ENCODE measurements around the gene NANP.

NANP gene

GRCh38 chr20:25570148-25570530, 53.7 kb downstream of the NANP start:
- Histone ChIP-seq H3K9me3 (ENCODE audit: insufficient read depth, low read depth, low read length) (no peaks in the 10 kb centered on the region), H3K27ac (ENCODE audit: low read depth, low read length) (no peak overlapping the region), H3K9ac (ENCODE audit: low read depth, low read length) (no peak overlapping the region), H3K4me1 (ENCODE audit: insufficient read depth, low read length) (0 out of 2 replicates have a peak, but pooled peaks cover 7% of the 10 kb centered on the region), H3K4me3 (ENCODE audit: low read length) (no peak overlapping the region), H3K36me3 (ENCODE audit: insufficient read depth, low read length) (0 out of 2 replicates have a peak, but pooled peaks cover 3% of the 10 kb centered on the region), H3K27me3 (ENCODE audit: insufficient read depth, low read length) (no peaks in the 10 kb centered on the region)
- 96% methylated on average over 7 of the region's 7 CpGs for WGBS

GRCh38 chr20:25567286-25567685, 56.5 kb downstream of the NANP start:
- H3K36me3 ChIP-seq (ENCODE audit: insufficient read depth, low read length), result peaks cover 5% of the 10 kb centered on the region; the same call in 1 of the 2 replicates
- 92% methylated on average over 2 of the region's 2 CpGs for WGBS
- peaks cover 10% of the 10 kb centered on the region for H3K9me3 ChIP-seq (ENCODE audit: insufficient read depth, low read depth, low read length)

GRCh38 chr20:25566821-25567220, 57.0 kb downstream of the NANP start:
- 83% methylated on average over 2 of the region's 2 CpGs for WGBS

More at GRCh38 chr20:25567286-25567685, 56.5 kb downstream of the NANP start:
- Histone ChIP-seq H3K27me3 (ENCODE audit: insufficient read depth, low read length) (no peaks in the 10 kb centered on the region), H3K27ac (ENCODE audit: low read depth, low read length) (no peak overlapping the region), H3K9ac (ENCODE audit: low read depth, low read length) (no peak overlapping the region), H3K4me3 (ENCODE audit: low read length) (no peak overlapping the region), H3K4me1 (ENCODE audit: insufficient read depth, low read length) (0 out of 2 replicates have a peak, but pooled peaks cover 4% of the 10 kb centered on the region)

GRCh38 chr20:25565578-25566157, 58.1 kb downstream of the NANP start:
- H3K9me3 ChIP-seq (ENCODE audit: insufficient read depth, low read depth, low read length), result peaks cover 10% of the 10 kb centered on the region
- 0 out of 2 replicates have a peak, but pooled peaks cover 4% of the 10 kb centered on the region for H3K4me1 ChIP-seq (ENCODE audit: insufficient read depth, low read length)
- 85% methylated on average over 6 of the region's 6 CpGs for WGBS
- no peak overlapping the region for H3K4me3 ChIP-seq (ENCODE audit: low read length)
- H3K27ac ChIP-seq (ENCODE audit: low read depth, low read length), result no peak overlapping the region
- H3K36me3 ChIP-seq (ENCODE audit: insufficient read depth, low read length), result peaks cover 2% of the 10 kb centered on the region; the same call in 1 of the 2 replicates
- no peak overlapping the region for H3K9ac ChIP-seq (ENCODE audit: low read depth, low read length)
- no peaks in the 10 kb centered on the region for H3K27me3 ChIP-seq (ENCODE audit: insufficient read depth, low read length)

More at GRCh38 chr20:25566821-25567220, 57.0 kb downstream of the NANP start:
- no peak overlapping the region for H3K9ac ChIP-seq (ENCODE audit: low read depth, low read length)
- no peak overlapping the region for H3K27ac ChIP-seq (ENCODE audit: low read depth, low read length)
- H3K9me3 ChIP-seq (ENCODE audit: insufficient read depth, low read depth, low read length), result peaks cover 10% of the 10 kb centered on the region
- H3K4me1 ChIP-seq (ENCODE audit: insufficient read depth, low read length), result 0 out of 2 replicates have a peak, but pooled peaks cover 4% of the 10 kb centered on the region
- peaks cover 5% of the 10 kb centered on the region; the same call in 1 of the 2 replicates for H3K36me3 ChIP-seq (ENCODE audit: insufficient read depth, low read length)
- H3K4me3 ChIP-seq (ENCODE audit: low read length), result no peak overlapping the region
- H3K27me3 ChIP-seq (ENCODE audit: insufficient read depth, low read length), result no peaks in the 10 kb centered on the region

GRCh38 chr20:25563876-25564275, 59.9 kb downstream of the NANP start:
- H3K27ac ChIP-seq (ENCODE audit: low read depth, low read length), result no peak overlapping the region
- H3K9ac ChIP-seq (ENCODE audit: low read depth, low read length), result no peak overlapping the region
- no peaks in the 10 kb centered on the region for H3K27me3 ChIP-seq (ENCODE audit: insufficient read depth, low read length)
- peaks cover 6% of the 10 kb centered on the region; the same call in 1 of the 2 replicates for H3K36me3 ChIP-seq (ENCODE audit: insufficient read depth, low read length)
- peaks cover 10% of the 10 kb centered on the region for H3K9me3 ChIP-seq (ENCODE audit: insufficient read depth, low read depth, low read length)
- no peak overlapping the region for H3K4me3 ChIP-seq (ENCODE audit: low read length)
- 96% methylated on average over 6 of the region's 6 CpGs for WGBS
- 0 out of 2 replicates have a peak, but pooled peaks cover 4% of the 10 kb centered on the region for H3K4me1 ChIP-seq (ENCODE audit: insufficient read depth, low read length)

GRCh38 chr20:25563362-25563761, 60.5 kb downstream of the NANP start:
- no peak overlapping the region for H3K4me3 ChIP-seq (ENCODE audit: low read length)
- no peak overlapping the region for H3K27ac ChIP-seq (ENCODE audit: low read depth, low read length)
- no peak overlapping the region for H3K9ac ChIP-seq (ENCODE audit: low read depth, low read length)
- 0 out of 2 replicates have a peak, but pooled peaks cover 4% of the 10 kb centered on the region for H3K4me1 ChIP-seq (ENCODE audit: insufficient read depth, low read length)
- peaks cover 10% of the 10 kb centered on the region for H3K9me3 ChIP-seq (ENCODE audit: insufficient read depth, low read depth, low read length)
- H3K36me3 ChIP-seq (ENCODE audit: insufficient read depth, low read length), result peaks cover 12% of the 10 kb centered on the region
- H3K27me3 ChIP-seq (ENCODE audit: insufficient read depth, low read length), result no peaks in the 10 kb centered on the region

All from HUES64 (cell line).